Endothelial cell of umbilical vein (primary cell): Measurements from ENCODE around the gene ACTR3C. TPM values are rescaled to one million over a fixed set of nuclear protein-coding genes. Genes with fewer than 3 reads are reported as not detected.

Experiments used
- BruUV-seq: library from RNA; stranded (reverse); fragments of 400-500 nt; replicated peaks from 2 replicates; lab custom pipeline; 2021; lab: Mats Ljungman, UMichigan
- CTCF ChIA-PET: fragments of 300-600, 350-600 bp; sonication (Branson Sonifier 250); formaldehyde crosslinking; loops from one replicate; lab custom pipeline; 2021; ENCODE audit warnings: antibody characterized with exemption, inconsistent platforms; lab: Charles Lee
- POLR2A ChIA-PET: fragments of 300-600, 350-600 bp; sonication (Branson Sonifier 250); formaldehyde crosslinking; loops from one replicate; lab custom pipeline; 2021; ENCODE audit warnings: antibody characterized with exemption, inconsistent platforms; lab: Charles Lee
- DNase-seq: peaks from one replicate; pipeline ENCODE4 v3.0.0-alpha.2; 2011; ENCODE audit warnings: low read depth, low spot score
- FAIRE-seq: peaks from 2 replicates; lab custom pipeline; 2011; peaks lifted over from hg19 to GRCh38; lab: Jason Lieb, UNC
- H2AFZ ChIP-seq: 2 replicates; pipeline ENCODE4 v1.6.0; 2012; ENCODE audit warnings: low read depth, low read length, control low read depth, inconsistent platforms
- H3K27ac ChIP-seq: 2 replicates; pipeline ENCODE4 v1.5.1; 2011; ENCODE audit warnings: low read depth, mild to moderate bottlenecking, control low read depth, low read length, moderate library complexity; ENCODE audit not compliant: insufficient read depth
- H3K27me3 ChIP-seq, 2 experiments: 2 replicates each; pipeline versions ENCODE4 v1.6.0 to v1.6.1; 2011; ENCODE audit warnings: low read length in 2 of 2, mixed read lengths in 1 of 2; ENCODE audit not compliant: control insufficient read depth in 2 of 2, insufficient read depth in 2 of 2
- H3K36me3 ChIP-seq, 2 experiments: 2 replicates in 1 of 2; 3 replicates in 1 of 2; pipeline ENCODE4 v1.5.1; 2011; ENCODE audit warnings: low read length in 2 of 2, mild to moderate bottlenecking in 1 of 2, moderate library complexity in 1 of 2; ENCODE audit not compliant: control insufficient read depth in 2 of 2, insufficient read depth in 2 of 2; ENCODE audit errors: extremely low read depth in 1 of 2
- H3K4me1 ChIP-seq: 3 replicates; pipeline ENCODE4 v1.5.1; 2011; ENCODE audit warnings: mild to moderate bottlenecking, low read length; ENCODE audit not compliant: control insufficient read depth, insufficient read depth; ENCODE audit errors: extremely low read depth
- H3K4me2 ChIP-seq: 2 replicates; pipeline ENCODE4 v1.6.1; 2011; ENCODE audit warnings: low read length, control low read depth, mixed read lengths; ENCODE audit not compliant: insufficient read depth
- H3K4me3 ChIP-seq, 3 experiments: fragments of 200-600 bp in 1 of 3; sonication (generic), shearing (Covaris generic) in 1 of 3; replicated peaks in 1 of 3; 2 replicates each; pipeline ENCODE4 v1.5.1; 2011 to 2016; ENCODE audit warnings: control low read depth in 3 of 3, low read length in 3 of 3, mild to moderate bottlenecking in 2 of 3, inconsistent platforms in 1 of 3, low read depth in 1 of 3, moderate library complexity in 1 of 3; ENCODE audit not compliant: insufficient read depth in 1 of 3
- H3K79me2 ChIP-seq: 2 replicates; pipeline ENCODE4 v1.6.0; 2012; ENCODE audit warnings: low read length, inconsistent platforms; ENCODE audit not compliant: control insufficient read depth, insufficient read depth
- H3K9ac ChIP-seq: replicated peaks from 2 replicates; pipeline ENCODE3; 2011; ENCODE audit warnings: low read length, control low read depth; ENCODE audit not compliant: insufficient read depth; ENCODE audit errors: extremely low read depth
- H3K9me1 ChIP-seq: replicated peaks from 3 replicates; pipeline ENCODE4 v1.6.0; 2011; ENCODE audit warnings: mild to moderate bottlenecking, low read length; ENCODE audit not compliant: control insufficient read depth, insufficient read depth; ENCODE audit errors: extremely low read depth
- H3K9me3 ChIP-seq: replicated peaks from 2 replicates; pipeline ENCODE4 v1.5.1; 2012; ENCODE audit warnings: low read length, inconsistent platforms; ENCODE audit not compliant: control insufficient read depth, insufficient read depth
- H4K20me1 ChIP-seq: replicated peaks from 2 replicates; pipeline ENCODE3; 2011; ENCODE audit warnings: mild to moderate bottlenecking, low read length; ENCODE audit not compliant: control insufficient read depth, insufficient read depth; ENCODE audit errors: extremely low read depth
- CTCF ChIP-seq, 2 donors: IDR thresholded peaks; 1 replicate in 1 of 2; 2 replicates in 1 of 2; pipeline ENCODE4 v1.5.1; 2011; ENCODE audit warnings: low read length in 2 of 2, mild to moderate bottlenecking in 2 of 2, moderate library complexity in 2 of 2, control low read depth in 1 of 2, inconsistent platforms in 1 of 2, low read depth in 1 of 2; ENCODE audit not compliant: insufficient read depth in 1 of 2; ENCODE audit errors: extremely low read depth in 1 of 2
- EZH2 ChIP-seq: IDR thresholded peaks from 2 replicates; pipeline ENCODE4 v1.6.1; 2012; ENCODE audit warnings: borderline replicate concordance, low read depth, mild to moderate bottlenecking, moderate library complexity, low read length, inconsistent platforms; ENCODE audit not compliant: severe bottlenecking
- FOS ChIP-seq: IDR thresholded peaks from 2 replicates; pipeline ENCODE4 v1.6.1; 2011; ENCODE audit warnings: mild to moderate bottlenecking, low read length, moderate library complexity, borderline replicate concordance; ENCODE audit not compliant: insufficient read depth
- GATA2 ChIP-seq: IDR thresholded peaks from 2 replicates; pipeline ENCODE4 v1.7.0; 2011; ENCODE audit warnings: low read depth, mild to moderate bottlenecking, moderate library complexity, mixed read lengths, low read length; ENCODE audit not compliant: insufficient read length, insufficient read depth
- JUN ChIP-seq: IDR thresholded peaks from 2 replicates; pipeline ENCODE4 v1.6.1; 2011; ENCODE audit warnings: borderline replicate concordance, low read depth; ENCODE audit not compliant: insufficient read length, insufficient read depth
- MAX ChIP-seq: IDR thresholded peaks from 2 replicates; pipeline ENCODE4 v1.6.1; 2011; ENCODE audit not compliant: insufficient read depth, insufficient read length
- MYC ChIP-seq: IDR thresholded peaks from one replicate; pipeline ENCODE4 v1.6.1; 2011; ENCODE audit warnings: mild to moderate bottlenecking, low read depth, low read length
- POLR2A ChIP-seq: IDR thresholded peaks from 2 replicates; pipeline ENCODE4 v1.6.1; 2012; ENCODE audit warnings: low read depth, mild to moderate bottlenecking, control low read depth, low read length
- POLR2AphosphoS5 ChIP-seq: IDR thresholded peaks from 2 replicates; pipeline ENCODE4 v1.6.1; 2012; ENCODE audit warnings: low read depth, mild to moderate bottlenecking, control low read depth, low read length, moderate library complexity; ENCODE audit not compliant: insufficient read depth
- dilution Hi-C: fragments of 300-500 bp; cut with MboI; formaldehyde crosslinking; loops from one replicate; pipeline ENCODE4 v1.15.0; 2019; ENCODE audit warnings: low sequenced_read_pairs; ENCODE audit not compliant: extremely low pct_ligation_motif_present
- intact Hi-C: fragments of 100-400 bp; cut with micrococcal nuclease; formaldehyde crosslinking; loops from one replicate; pipeline ENCODE4 v1.10.0; 2022
- polyA plus RNA-seq, 4 experiments: library from polyadenylated mRNA; depleted of rRNA in 3 of 4; stranded (reverse) in 3 of 4; unstranded in 1 of 4; fragments of >200 nt; gene quantifications; 2 replicates each; pipeline versions ENCODE4 v1.2.1 to v1.2.3, GENCODE V29; 2011 to 2012; ENCODE audit warnings: missing spikeins in 1 of 4
- total RNA-seq: library from RNA; stranded (reverse); gene quantifications from 2 replicates; pipeline ENCODE4 v1.2.3, GENCODE V29; 2021

The ACTR3C gene
- total and polyA plus RNA-seq, 2 donors (not counting 3 experiments of a cell fraction or from before 2014, with no cell fraction given), result 0.33 TPM; not detected in 1

GRCh38 chr7:150343225-150343624 is 19.9 kb upstream of the ACTR3C start:
- H3K27me3 ChIP-seq, result peaks cover 28 to 35% of the 10 kb centered on the region in 2 experiments
- FAIRE-seq (no peak), DNase-seq (no peak)
- dilution Hi-C loops, result no loop called here
- POLR2A ChIA-PET, result no interaction called here
- intact Hi-C loops, result no loop called here
- H3K4me2 ChIP-seq, result no peak overlapping the region
- no peaks in the 10 kb centered on the region for H3K9me1 ChIP-seq
- no peak overlapping the region for H3K4me3 ChIP-seq
- no peaks in the 10 kb centered on the region for H3K4me1 ChIP-seq
- no peak overlapping the region for H2AFZ ChIP-seq
- no peaks in the 10 kb centered on the region for H3K9me3 ChIP-seq
- no TSS peak for BruUV-seq
- no peaks in the 10 kb centered on the region for H3K36me3 ChIP-seq
- TF ChIP-seq FOS (no peak), MYC (no peak), POLR2AphosphoS5 (no peak), GATA2 (no peak), EZH2 (no peak), POLR2A (no peak), MAX (no peak), JUN (no peak), CTCF (IDR thresholded peaks at IDR 0.05; ENCODE audit: extremely low read depth in 1 of 2, insufficient read depth in 1 of 2, low read depth in 1 of 2, low read length in 2 of 2) (no peak)
- no peak overlapping the region for H3K9ac ChIP-seq
- no peaks in the 10 kb centered on the region for H3K79me2 ChIP-seq
- CTCF ChIA-PET, result no interaction called here
- H4K20me1 ChIP-seq, result no peaks in the 10 kb centered on the region
- H3K27ac ChIP-seq, result no peak overlapping the region
